Progenitor cell of endocrine pancreas (in vitro differentiated cells): ENCODE measurements around the gene SNX1. TPM values are rescaled to one million over a fixed set of nuclear protein-coding genes. Genes with fewer than 3 reads are reported as not detected.

Experiments
- DNase-seq: peaks from one replicate; pipeline ENCODE4 v3.0.0; 2021; ENCODE audit warnings: low spot score; ENCODE audit not compliant: unreplicated experiment
- H3K27ac Mint-ChIP-seq: 2 replicates; pipeline ENCODE4 v1.8.0; 2021; ENCODE audit warnings: mild to moderate bottlenecking, moderate library complexity, mixed read lengths
- H3K27me3 Mint-ChIP-seq: 2 replicates; pipeline ENCODE4 v1.8.0; 2021; ENCODE audit warnings: mixed read lengths
- H3K36me3 Mint-ChIP-seq: 2 replicates; pipeline ENCODE4 v1.8.0; 2022; ENCODE audit warnings: mixed read lengths; ENCODE audit not compliant: insufficient read depth
- H3K4me1 Mint-ChIP-seq: 2 replicates; pipeline ENCODE4 v1.8.0; 2021; ENCODE audit warnings: low read depth, mixed read lengths
- H3K4me3 Mint-ChIP-seq: 2 replicates; pipeline ENCODE4 v1.8.0; 2021; ENCODE audit warnings: low read depth, mild to moderate bottlenecking, moderate library complexity, mixed read lengths
- H3K9me3 Mint-ChIP-seq: 2 replicates; pipeline ENCODE4 v1.8.0; 2021; ENCODE audit warnings: low read depth, mixed read lengths
- total RNA-seq: library from RNA; stranded (reverse); gene quantifications from 2 replicates; pipeline ENCODE4 v1.2.1, GENCODE V29; 2021
- TF ChIP-seq, protein P1 (sequence below): fragments of 200-600 bp; sonication (generic); IDR thresholded peaks from one replicate; pipeline ENCODE4 v1.5.0; 2021; ENCODE audit warnings: antibody characterized with exemption, mild to moderate bottlenecking; ENCODE audit not compliant: unreplicated experiment

The SNX1 gene
- total RNA-seq, 1 donor from 2014 or later, result 91.4 TPM

DNA sequence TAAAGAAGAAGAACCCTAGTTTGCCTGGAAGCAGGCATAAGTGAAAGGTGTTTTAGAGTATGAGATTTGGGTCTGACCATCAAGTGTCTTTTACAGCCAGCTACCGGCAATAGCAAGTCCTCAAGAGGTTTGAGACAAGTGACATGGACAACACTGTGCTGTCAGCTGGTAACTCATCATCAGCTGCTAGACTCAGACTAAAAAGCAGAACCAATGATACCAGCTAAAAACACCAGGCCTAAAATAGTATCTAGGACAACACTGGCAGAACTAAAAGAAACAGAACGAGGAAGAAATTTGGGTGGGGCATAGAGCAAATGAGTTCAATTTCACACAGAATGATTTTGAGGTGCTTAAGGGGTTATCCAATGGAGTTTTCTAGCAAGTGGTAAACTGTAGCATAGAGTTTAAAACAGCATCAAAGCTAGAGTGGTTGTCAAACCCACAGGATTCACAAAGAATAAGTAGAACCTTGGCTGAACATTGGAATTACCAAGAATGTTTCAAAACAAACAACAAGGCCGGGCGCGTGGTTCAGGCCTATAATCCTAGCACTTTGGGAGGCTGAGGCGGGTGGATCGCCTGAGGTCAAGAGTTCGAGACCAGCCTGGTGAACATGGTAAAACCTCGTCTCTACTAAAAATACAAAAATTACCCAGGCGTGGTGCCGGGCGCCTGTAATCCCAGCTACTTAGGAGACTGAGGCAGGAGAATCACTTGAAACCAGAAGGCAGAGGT, 6.1 kb upstream of the SNX1 start:
- H3K9me3 Mint-ChIP-seq, result peaks cover 3% of the 10 kb centered on the region
- H3K27ac Mint-ChIP-seq, result no peak overlapping the region
- no peak overlapping the region for H3K4me3 Mint-ChIP-seq
- no peak for DNase-seq
- no peaks in the 10 kb centered on the region for H3K27me3 Mint-ChIP-seq
- H3K4me1 Mint-ChIP-seq, result peaks cover 19% of the 10 kb centered on the region
- peaks cover 18% of the 10 kb centered on the region for H3K36me3 Mint-ChIP-seq
- TF ChIP-seq, protein P1, sequence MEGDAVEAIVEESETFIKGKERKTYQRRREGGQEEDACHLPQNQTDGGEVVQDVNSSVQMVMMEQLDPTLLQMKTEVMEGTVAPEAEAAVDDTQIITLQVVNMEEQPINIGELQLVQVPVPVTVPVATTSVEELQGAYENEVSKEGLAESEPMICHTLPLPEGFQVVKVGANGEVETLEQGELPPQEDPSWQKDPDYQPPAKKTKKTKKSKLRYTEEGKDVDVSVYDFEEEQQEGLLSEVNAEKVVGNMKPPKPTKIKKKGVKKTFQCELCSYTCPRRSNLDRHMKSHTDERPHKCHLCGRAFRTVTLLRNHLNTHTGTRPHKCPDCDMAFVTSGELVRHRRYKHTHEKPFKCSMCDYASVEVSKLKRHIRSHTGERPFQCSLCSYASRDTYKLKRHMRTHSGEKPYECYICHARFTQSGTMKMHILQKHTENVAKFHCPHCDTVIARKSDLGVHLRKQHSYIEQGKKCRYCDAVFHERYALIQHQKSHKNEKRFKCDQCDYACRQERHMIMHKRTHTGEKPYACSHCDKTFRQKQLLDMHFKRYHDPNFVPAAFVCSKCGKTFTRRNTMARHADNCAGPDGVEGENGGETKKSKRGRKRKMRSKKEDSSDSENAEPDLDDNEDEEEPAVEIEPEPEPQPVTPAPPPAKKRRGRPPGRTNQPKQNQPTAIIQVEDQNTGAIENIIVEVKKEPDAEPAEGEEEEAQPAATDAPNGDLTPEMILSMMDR, result no peak

DNA sequence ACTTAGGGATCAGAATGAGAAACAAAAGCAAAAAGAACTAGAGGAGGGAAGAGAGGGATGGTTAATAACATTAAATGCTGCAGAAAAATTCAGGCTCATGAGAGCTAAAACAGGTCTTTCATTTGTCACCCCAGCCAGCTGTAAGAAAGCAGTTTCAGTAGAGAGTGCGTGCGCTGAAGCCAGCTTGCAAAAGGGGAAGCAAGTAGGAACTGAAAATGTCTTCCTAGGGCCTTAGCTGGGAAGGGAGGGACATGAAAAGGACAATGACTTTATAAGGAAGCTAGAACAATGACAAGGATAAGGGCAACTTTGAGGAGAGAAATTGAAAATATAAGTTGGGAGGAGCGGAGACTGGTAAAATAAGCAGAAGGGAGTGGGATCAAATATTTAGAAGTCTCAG, 5.3 kb upstream of the SNX1 start:
- TF ChIP-seq, protein P1, result no peak
- no peak overlapping the region for H3K27ac Mint-ChIP-seq
- DNase-seq, result no peak
- peaks cover 20% of the 10 kb centered on the region for H3K4me1 Mint-ChIP-seq
- H3K4me3 Mint-ChIP-seq, result no peak overlapping the region
- H3K9me3 Mint-ChIP-seq, result peaks cover 3% of the 10 kb centered on the region
- H3K27me3 Mint-ChIP-seq, result no peaks in the 10 kb centered on the region
- H3K36me3 Mint-ChIP-seq, result peaks cover 18% of the 10 kb centered on the region

DNA sequence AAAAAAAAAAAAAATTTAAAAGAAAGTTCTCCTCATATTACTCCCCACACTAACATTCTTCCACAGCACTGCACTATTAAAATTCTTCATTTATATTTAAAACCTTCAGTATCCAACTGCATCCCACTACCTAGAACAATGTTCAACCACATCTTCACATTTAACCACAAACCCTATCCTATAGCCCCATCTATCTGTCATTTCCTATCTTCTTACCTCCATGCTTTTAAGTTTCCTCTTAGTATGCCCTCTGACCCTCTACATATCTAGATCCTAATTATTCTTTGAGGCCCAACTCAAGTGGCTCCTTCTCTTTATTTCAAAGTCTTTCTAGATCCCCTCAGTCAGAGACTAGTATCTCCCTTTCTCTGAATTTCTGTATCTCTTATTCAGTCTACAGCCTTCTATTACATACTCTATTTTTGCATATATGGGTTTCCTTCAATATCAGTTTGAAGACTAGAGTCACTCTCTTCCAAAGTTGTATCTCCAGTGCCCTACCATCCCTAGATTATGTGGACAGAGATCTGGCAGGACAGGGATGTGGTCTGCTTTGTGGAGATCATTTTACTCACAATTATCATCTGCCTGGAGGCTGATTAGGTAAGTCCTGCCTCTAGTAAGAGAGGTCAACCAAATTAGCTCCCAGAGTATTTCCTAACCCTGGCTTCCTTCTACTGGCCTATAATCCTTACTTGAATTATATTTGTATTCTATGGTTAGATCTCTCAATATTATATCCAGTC, 3.5 kb upstream of the SNX1 start:
- H3K9me3 Mint-ChIP-seq, result peaks cover 3% of the 10 kb centered on the region
- TF ChIP-seq, protein P1, result no peak
- no peak for DNase-seq
- H3K27ac Mint-ChIP-seq, result peak overlapping the region; percentile 98
- no peaks in the 10 kb centered on the region for H3K27me3 Mint-ChIP-seq
- peaks cover 29% of the 10 kb centered on the region for H3K4me1 Mint-ChIP-seq
- peak overlapping the region; percentile 96 for H3K4me3 Mint-ChIP-seq
- peaks cover 16% of the 10 kb centered on the region for H3K36me3 Mint-ChIP-seq

DNA sequence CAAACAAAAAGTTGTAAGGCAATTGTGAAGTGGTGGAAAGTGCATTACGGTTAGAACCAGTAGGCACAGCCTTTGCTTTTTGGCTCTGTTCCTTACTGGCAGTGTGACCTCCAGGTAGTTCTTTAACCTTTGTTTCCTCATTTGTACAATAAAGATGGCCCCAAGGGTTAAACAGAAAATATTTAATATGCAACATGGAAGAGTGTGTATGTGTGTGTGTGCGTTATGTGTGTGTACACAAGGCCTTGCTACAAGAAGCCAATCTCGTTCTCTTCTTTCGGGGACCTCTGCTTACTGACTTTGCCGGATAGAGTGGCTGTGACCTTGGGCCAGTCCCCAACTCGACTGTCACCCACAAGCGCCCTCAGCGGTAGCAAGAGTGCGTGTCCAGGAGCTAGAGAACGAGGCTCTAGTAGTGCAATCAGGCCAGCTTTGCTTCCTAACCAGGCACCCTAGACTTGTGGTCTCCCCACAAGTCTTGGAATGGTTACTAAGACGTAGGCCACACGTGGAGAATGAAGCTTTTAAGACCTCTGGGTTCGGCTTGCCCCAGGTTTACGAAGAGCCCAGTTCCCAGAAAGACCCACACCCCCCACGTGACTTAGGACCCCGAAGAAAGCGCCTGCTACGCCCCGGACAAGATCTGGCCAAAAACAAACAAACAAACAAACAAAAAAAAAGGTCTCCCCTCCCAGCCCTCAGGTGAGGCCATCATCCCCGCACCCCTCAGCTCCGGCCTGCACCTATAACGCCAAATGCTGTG, 2.7 kb upstream of the SNX1 start:
- TF ChIP-seq, protein P1, result no peak
- H3K4me1 Mint-ChIP-seq, result peaks cover 37% of the 10 kb centered on the region
- H3K9me3 Mint-ChIP-seq, result no peaks in the 10 kb centered on the region
- H3K27me3 Mint-ChIP-seq, result no peaks in the 10 kb centered on the region
- H3K36me3 Mint-ChIP-seq, result peaks cover 8% of the 10 kb centered on the region
- H3K4me3 Mint-ChIP-seq, result peak overlapping the region; percentile 96
- peak; percentile 15 for DNase-seq
- H3K27ac Mint-ChIP-seq, result peak overlapping the region; percentile 98
